Renal pelvis (tissue), 4 donors: ENCODE measurements around the gene PNKP. TPM values are rescaled to one million over a fixed set of nuclear protein-coding genes. Genes with fewer than 3 reads are reported as not detected.
"Not testable (repeated sequence)": the region's sequence is repeated elsewhere in the genome, so short reads cannot be mapped to it uniquely, and the experiment has no call there.

Source experiments
- DNase-seq: peaks from one replicate; pipeline ENCODE4 v3.0.0-alpha.2; 2013
- polyA plus RNA-seq, 3 donors: library from polyadenylated mRNA; unstranded; fragments of 120-200 nt; gene quantifications; one replicate each; pipeline ENCODE4 v1.2.1, GENCODE V29; 2013; ENCODE audit not compliant: insufficient read length in 3 of 3

The PNKP gene
- polyA plus RNA-seq, 3 donors, result 57.0 to 83.3 (median 81.4) TPM

GRCh38 chr19:49829200-49829599, 38.2 kb downstream of the PNKP start:
- no peak for DNase-seq

- DNase-seq, result no peak
Observed at GRCh38 chr19:49827034-49827433, 40.3 kb downstream of the PNKP start.

GRCh38 chr19:49824662-49825061, 42.7 kb downstream of the PNKP start:
- DNase-seq, result no peak

DNA sequence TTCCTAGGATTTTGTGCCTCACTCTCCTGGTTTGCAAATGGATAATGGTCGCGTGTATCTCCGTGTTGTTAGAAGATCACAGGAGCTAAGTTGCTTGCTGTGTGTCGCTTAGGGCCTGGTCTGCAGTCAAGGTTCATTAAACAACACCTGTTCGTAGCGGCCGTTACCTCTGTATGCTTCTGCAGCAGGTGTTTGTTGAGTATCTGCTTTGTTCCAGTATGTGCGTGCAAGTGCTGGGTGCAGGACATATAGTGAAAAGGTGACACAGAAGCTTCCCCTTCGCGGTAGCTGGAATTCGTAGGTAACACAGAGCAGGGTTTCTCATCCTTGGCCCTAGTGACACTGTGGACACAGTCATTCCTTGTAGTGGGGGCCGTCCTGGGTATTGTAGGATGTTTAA, 43.9 kb downstream of the PNKP start:
- DNase-seq, result no peak

- peak; percentile 19 for DNase-seq
Observed at GRCh38 chr19:49820125-49820524, 47.3 kb downstream of the PNKP start.

GRCh38 chr19:49819452-49820115, 47.8 kb downstream of the PNKP start:
- DNase-seq, result not testable (repeated sequence)

GRCh38 chr19:49818649-49819370, 48.6 kb downstream of the PNKP start:
- DNase-seq, result peak; percentile 16

DNA sequence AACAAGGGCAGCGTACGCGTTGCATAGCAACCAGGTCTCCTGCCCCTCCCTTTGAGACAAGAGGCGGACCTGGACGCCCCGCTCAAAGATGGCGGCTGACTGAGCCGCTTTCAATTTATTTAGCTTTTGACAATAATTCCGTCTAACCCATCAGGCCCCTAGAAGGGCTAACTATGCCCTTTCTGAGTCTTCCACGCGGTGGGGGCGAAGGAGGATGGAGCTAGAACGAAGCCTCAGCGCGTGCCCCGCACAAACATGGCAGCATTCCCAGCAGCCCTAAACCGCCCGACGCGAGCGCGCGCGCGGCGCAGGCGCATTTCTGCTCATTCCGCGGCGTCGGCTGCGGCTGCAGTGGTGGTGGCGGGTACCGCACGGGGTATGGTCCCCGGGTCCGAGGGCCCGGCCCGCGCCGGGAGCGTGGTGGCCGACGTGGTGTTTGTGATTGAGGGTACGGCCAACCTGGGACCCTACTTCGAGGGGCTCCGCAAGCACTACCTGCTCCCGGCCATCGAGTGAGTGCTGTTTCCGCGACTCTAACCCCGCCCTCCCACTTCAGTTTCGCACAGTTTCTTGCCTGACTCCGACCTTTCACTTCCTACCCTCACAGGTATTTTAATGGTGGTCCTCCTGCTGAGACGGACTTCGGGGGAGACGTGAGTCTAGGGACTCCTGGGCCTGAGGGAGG, 49.3 kb downstream of the PNKP start, which contains the start of gene MED25:
Gene MED25 (plus strand): TSS at position 326 of the 685 bp plus-strand sequence. CDS start 53 bp downstream, at position 379.
- peak; percentile 91 for DNase-seq

GRCh38 chr19:49816590-49816989, 50.8 kb downstream of the PNKP start:
- no peak for DNase-seq

DNA sequence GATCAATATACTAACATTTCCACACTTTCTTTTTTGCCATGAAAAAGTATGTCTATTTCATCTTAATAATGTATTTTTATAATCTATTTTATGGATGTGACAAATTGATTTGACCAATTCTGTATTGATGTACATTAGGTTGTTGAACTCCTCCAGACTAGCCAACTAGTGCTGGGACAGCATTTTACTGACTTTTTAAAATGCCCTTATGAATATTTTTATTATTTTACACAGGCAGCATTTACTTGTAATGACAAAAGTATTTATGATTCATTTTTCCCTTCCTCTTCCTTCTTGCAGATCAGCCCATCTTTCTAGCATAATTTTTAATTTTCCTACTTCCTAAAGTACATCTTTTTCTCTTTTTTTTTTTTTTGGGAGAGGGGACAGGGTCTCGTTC, 53.4 kb downstream of the PNKP start:
- DNase-seq, result no peak

GRCh38 chr19:49812997-49813861, 54.1 kb downstream of the PNKP start, which contains the start of gene FUZ:
Gene FUZ (minus strand): TSS chr19:49813292. CDS start chr19:49813106, 186 bp downstream.
- peak; percentile 99 for DNase-seq

DNA sequence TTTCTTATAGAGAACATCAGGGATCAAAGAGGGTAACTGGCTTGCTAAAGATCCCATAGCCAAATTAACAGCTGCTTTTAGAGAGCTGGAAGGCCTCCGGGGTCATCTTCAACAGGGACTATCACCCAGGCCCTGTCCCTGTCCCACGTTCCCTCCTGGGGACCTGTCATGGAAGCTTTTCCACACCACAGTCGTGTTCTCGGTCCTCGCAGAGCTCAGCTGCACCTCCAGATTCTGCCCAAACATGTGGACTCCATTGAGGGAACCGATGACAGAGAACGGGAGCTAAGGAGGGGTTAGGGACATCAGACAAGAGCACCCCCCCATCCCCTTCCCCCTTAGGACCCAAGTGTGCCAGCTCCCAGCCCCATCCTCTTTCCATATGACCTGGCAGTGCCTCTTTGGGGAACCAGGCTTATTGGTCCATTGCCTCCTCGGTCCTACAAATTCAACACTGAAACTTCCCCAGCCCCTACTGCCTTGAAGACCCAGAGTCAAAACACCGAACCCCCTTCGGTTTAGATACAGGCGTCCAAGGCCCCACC, 54.9 kb downstream of the PNKP start:
- no peak for DNase-seq

DNA sequence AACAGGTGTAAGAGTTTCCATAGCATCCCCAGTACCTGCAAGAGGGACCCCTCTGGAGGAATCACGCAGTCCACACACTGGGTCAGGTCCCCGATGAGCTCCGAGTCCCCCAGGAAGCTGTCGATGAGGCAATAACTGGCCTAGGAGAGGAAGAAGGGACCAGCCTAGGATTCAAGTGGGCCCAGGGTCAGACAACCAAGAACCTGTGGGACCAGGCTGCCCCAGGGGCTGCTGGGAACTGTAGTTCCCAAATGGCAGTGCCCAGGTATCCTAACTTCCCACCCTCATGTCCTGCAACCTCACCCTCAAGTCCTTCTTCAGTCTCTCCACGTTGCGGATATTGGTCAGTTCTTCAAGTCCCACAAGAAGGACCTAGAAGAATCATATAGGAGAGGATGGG, 56.0 kb downstream of the PNKP start:
- no peak for DNase-seq

Other genes starting within 250 kb of the PNKP start
- gene RRAS, start 227.4 kb downstream of the PNKP start, polyA plus RNA-seq, result 10 to 100 TPM; 25.8 to 31.9 (median 31.6) TPM
- 10 to 100 TPM; 36.6 to 45.7 (median 45.0) TPM for gene SCAF1, start 225.4 kb downstream of the PNKP start, polyA plus RNA-seq
- 10 to 100 TPM; 55.6 to 74.3 (median 68.3) TPM for gene IRF3, start 201.7 kb downstream of the PNKP start, polyA plus RNA-seq
- gene BCL2L12, start 201.6 kb downstream of the PNKP start, polyA plus RNA-seq, result 10 to 100 TPM; 30.7 to 39.6 (median 31.5) TPM
- gene PRMT1, start 190.3 kb downstream of the PNKP start, polyA plus RNA-seq, result 100 to 1,000 TPM; 239 to 257 (median 241) TPM
- 1 to 10 TPM; 1.3 to 2.3 (median 2.1) TPM for gene ADM5, start 178.0 kb downstream of the PNKP start, polyA plus RNA-seq
- 10 to 100 TPM; 11.2 to 13.6 (median 11.6) TPM for gene CPT1C, start 176.5 kb downstream of the PNKP start, polyA plus RNA-seq
- under 1 TPM in 2 of 3 donors, not detected in 1; 0.06 to 0.16 TPM for gene TSKS, start 104.3 kb downstream of the PNKP start, polyA plus RNA-seq
- 10 to 100 TPM; 58.7 to 71.5 (median 68.4) TPM for gene AP2A1, start 100.6 kb downstream of the PNKP start, polyA plus RNA-seq
- gene FUZ, start 54.3 kb downstream of the PNKP start, polyA plus RNA-seq, result 10 to 100 TPM; 35.3 to 45.3 (median 42.9) TPM
- 10 to 100 TPM; 70.0 to 77.3 (median 75.0) TPM for gene MED25, start 49.3 kb downstream of the PNKP start, polyA plus RNA-seq
- gene PTOV1, start 16.4 kb downstream of the PNKP start, polyA plus RNA-seq, result 100 to 1,000 TPM; 351 to 386 (median 360) TPM
- 10 to 100 TPM; 36.1 to 46.8 (median 42.8) TPM for gene AKT1S1, start 9.8 kb upstream of the PNKP start, polyA plus RNA-seq
- 10 to 100 TPM; 48.3 to 64.2 (median 61.1) TPM for gene TBC1D17, start 10.1 kb upstream of the PNKP start, polyA plus RNA-seq
- 1 to 10 TPM; 2.7 to 3.6 (median 3.1) TPM for gene IL4I1, start 29.3 kb upstream of the PNKP start, polyA plus RNA-seq
- gene ATF5, start 61.6 kb upstream of the PNKP start, polyA plus RNA-seq, result 10 to 100 TPM; 26.0 to 28.5 (median 28.2) TPM
- 10 to 100 TPM; 65.8 to 80.2 (median 70.8) TPM for gene NUP62, start 61.9 kb upstream of the PNKP start, polyA plus RNA-seq
- gene SIGLEC11, start 93.6 kb upstream of the PNKP start, polyA plus RNA-seq, result 1 to 10 TPM; 3.2 to 5.5 (median 4.5) TPM
- 10 to 100 TPM; 49.7 to 55.3 (median 53.1) TPM for gene VRK3, start 157.8 kb upstream of the PNKP start, polyA plus RNA-seq
- gene ZNF473, start 158.4 kb upstream of the PNKP start, polyA plus RNA-seq, result 10 to 100 TPM; 15.4 to 19.1 (median 18.7) TPM